Astrocyte (in vitro differentiated cells and primary cell): ENCODE results near the gene PDCD10. TPM values are rescaled to one million over a fixed set of nuclear protein-coding genes. Genes with fewer than 3 reads are reported as not detected.

ENCODE experiments used
- DNase-seq: peaks from one replicate; pipeline ENCODE4 v3.0.0-alpha.2; 2010; ENCODE audit warnings: low read depth
- FAIRE-seq: peaks from 2 replicates; lab custom pipeline; 2011; peaks lifted over from hg19 to GRCh38; lab: Jason Lieb, UNC
- H2AFZ ChIP-seq: 2 replicates; pipeline ENCODE4 v1.6.0; 2012; ENCODE audit warnings: low read depth, low read length, inconsistent platforms
- H3K27ac ChIP-seq: 2 replicates; pipeline ENCODE4 v1.5.1; 2011; ENCODE audit warnings: low read depth, low read length, inconsistent platforms
- H3K27me3 ChIP-seq: 2 replicates; pipeline ENCODE4 v1.6.0; 2011; ENCODE audit warnings: low read length, inconsistent platforms; ENCODE audit not compliant: insufficient read depth
- H3K36me3 ChIP-seq: 2 replicates; pipeline ENCODE4 v1.5.1; 2011; ENCODE audit warnings: low read length, inconsistent platforms; ENCODE audit not compliant: insufficient read depth
- H3K4me1 ChIP-seq: 2 replicates; pipeline ENCODE4 v1.5.1; 2011; ENCODE audit warnings: low read length, inconsistent platforms; ENCODE audit not compliant: insufficient read depth
- H3K4me2 ChIP-seq: 2 replicates; pipeline ENCODE4 v1.6.0; 2012; ENCODE audit warnings: low read length, inconsistent platforms
- H3K4me3 ChIP-seq: 2 replicates; pipeline ENCODE4 v1.5.1; 2011; ENCODE audit warnings: low read depth, mild to moderate bottlenecking, low read length, inconsistent platforms; ENCODE audit not compliant: insufficient read depth
- H3K79me2 ChIP-seq: 2 replicates; pipeline ENCODE4 v1.6.0; 2012; ENCODE audit warnings: mild to moderate bottlenecking, low read length, inconsistent platforms; ENCODE audit not compliant: insufficient read depth
- H3K9ac ChIP-seq: 2 replicates; pipeline ENCODE4 v1.6.0; 2012; ENCODE audit warnings: mild to moderate bottlenecking, low read length, inconsistent platforms
- H3K9me3 ChIP-seq: 2 replicates; pipeline ENCODE4 v1.5.1; 2012; ENCODE audit warnings: low read depth, mild to moderate bottlenecking, low read length, inconsistent platforms; ENCODE audit not compliant: insufficient read depth
- H4K20me1 ChIP-seq: 2 replicates; pipeline ENCODE4 v1.6.0; 2012; ENCODE audit warnings: low read length, inconsistent platforms; ENCODE audit not compliant: insufficient read depth
- H3K27ac Mint-ChIP-seq: one replicate; pipeline ENCODE4 v1.8.0; 2021; ENCODE audit warnings: mild to moderate bottlenecking, mixed read lengths; ENCODE audit not compliant: unreplicated experiment
- H3K27me3 Mint-ChIP-seq: one replicate; pipeline ENCODE4 v1.8.0; 2021; ENCODE audit warnings: low read depth, mixed read lengths; ENCODE audit not compliant: unreplicated experiment
- H3K36me3 Mint-ChIP-seq: one replicate; pipeline ENCODE4 v1.8.0; 2021; ENCODE audit warnings: low read depth, mixed read lengths; ENCODE audit not compliant: unreplicated experiment
- H3K4me1 Mint-ChIP-seq: one replicate; pipeline ENCODE4 v1.8.0; 2021; ENCODE audit warnings: low read depth, mixed read lengths; ENCODE audit not compliant: unreplicated experiment
- H3K4me3 Mint-ChIP-seq: one replicate; pipeline ENCODE4 v1.8.0; 2021; ENCODE audit warnings: mild to moderate bottlenecking, moderate library complexity, mixed read lengths; ENCODE audit not compliant: unreplicated experiment
- H3K9me3 Mint-ChIP-seq: one replicate; pipeline ENCODE4 v1.8.0; 2021; ENCODE audit warnings: mild to moderate bottlenecking, mixed read lengths; ENCODE audit not compliant: unreplicated experiment
- CTCF ChIP-seq: IDR thresholded peaks from 2 replicates; pipeline ENCODE4 v1.5.1; 2011; ENCODE audit warnings: low read depth, mild to moderate bottlenecking, inconsistent platforms, low read length, moderate library complexity; ENCODE audit not compliant: insufficient read depth
- EZH2 ChIP-seq: IDR thresholded peaks from 2 replicates; pipeline ENCODE4 v1.6.1; 2012; ENCODE audit warnings: mild to moderate bottlenecking, low read length, inconsistent platforms; ENCODE audit not compliant: insufficient read depth
- total RNA-seq: library from RNA; stranded (reverse); gene quantifications from 2 replicates; pipeline ENCODE4 v1.2.1, GENCODE V29; 2021

PDCD10 gene
- total RNA-seq, 1 donor from 2014 or later: 66.9 TPM

GRCh38 chr3:167712445-167712844 is 22.2 kb downstream of the PDCD10 start:
- H4K20me1 ChIP-seq: peaks cover 72% of the 10 kb centered on the region
- no peak overlapping the region for H3K4me3 ChIP-seq
- DNase-seq: no peak
- H3K27ac Mint-ChIP-seq: no peak overlapping the region
- no peaks in the 10 kb centered on the region for H3K36me3 ChIP-seq
- peaks cover 81% of the 10 kb centered on the region for H3K79me2 ChIP-seq
- H3K4me3 Mint-ChIP-seq: no peak overlapping the region
- H3K4me1 Mint-ChIP-seq: peaks cover 14% of the 10 kb centered on the region
- no peaks in the 10 kb centered on the region for H3K9me3 ChIP-seq
- H3K4me1 ChIP-seq: no peaks in the 10 kb centered on the region
- no peak overlapping the region for H3K9ac ChIP-seq
- TF ChIP-seq CTCF (no peak), EZH2 (no peak)
- no peak overlapping the region for H3K27ac ChIP-seq
- H3K36me3 Mint-ChIP-seq: peaks cover 16% of the 10 kb centered on the region
- no peaks in the 10 kb centered on the region for H3K27me3 Mint-ChIP-seq
- no peak for FAIRE-seq
- H2AFZ ChIP-seq: no peak overlapping the region
- H3K9me3 Mint-ChIP-seq: peaks cover 3% of the 10 kb centered on the region
- no peak overlapping the region for H3K4me2 ChIP-seq
- no peaks in the 10 kb centered on the region for H3K27me3 ChIP-seq

- no peak overlapping the region for H3K27ac ChIP-seq
- H3K36me3 Mint-ChIP-seq: peaks cover 16% of the 10 kb centered on the region
- H3K4me3 Mint-ChIP-seq: no peak overlapping the region
- no peak overlapping the region for H3K4me2 ChIP-seq
- H3K27ac Mint-ChIP-seq: no peak overlapping the region
- H3K4me3 ChIP-seq: no peak overlapping the region
- H3K9me3 Mint-ChIP-seq: peaks cover 3% of the 10 kb centered on the region
- H3K9ac ChIP-seq: no peak overlapping the region
- DNase-seq: no peak
- no peak for FAIRE-seq
- TF ChIP-seq CTCF (no peak), EZH2 (no peak)
- no peaks in the 10 kb centered on the region for H3K27me3 ChIP-seq
- no peaks in the 10 kb centered on the region for H3K36me3 ChIP-seq
- H3K9me3 ChIP-seq: no peaks in the 10 kb centered on the region
- peaks cover 14% of the 10 kb centered on the region for H3K4me1 Mint-ChIP-seq
- peaks cover 71% of the 10 kb centered on the region for H4K20me1 ChIP-seq
- H3K4me1 ChIP-seq: no peaks in the 10 kb centered on the region
- no peaks in the 10 kb centered on the region for H3K27me3 Mint-ChIP-seq
- peaks cover 76% of the 10 kb centered on the region for H3K79me2 ChIP-seq
- no peak overlapping the region for H2AFZ ChIP-seq
Measured at GRCh38 chr3:167711439-167711838, 23.3 kb downstream of the PDCD10 start.

GRCh38 chr3:167710552-167710951 is 24.1 kb downstream of the PDCD10 start:
- H3K4me1 ChIP-seq: no peaks in the 10 kb centered on the region
- H3K9ac ChIP-seq: no peak overlapping the region
- Mint-ChIP-seq H3K27me3 (no peaks in the 10 kb centered on the region), H3K36me3 (peaks cover 16% of the 10 kb centered on the region), H3K9me3 (peaks cover 3% of the 10 kb centered on the region), H3K4me3 (no peak overlapping the region), H3K27ac (no peak overlapping the region), H3K4me1 (peaks cover 18% of the 10 kb centered on the region)
- no peak overlapping the region for H3K4me3 ChIP-seq
- TF ChIP-seq CTCF (no peak), EZH2 (no peak)
- peaks cover 73% of the 10 kb centered on the region for H4K20me1 ChIP-seq
- no peaks in the 10 kb centered on the region for H3K36me3 ChIP-seq
- no peak overlapping the region for H3K4me2 ChIP-seq
- H3K79me2 ChIP-seq: peaks cover 72% of the 10 kb centered on the region
- FAIRE-seq (no peak), DNase-seq (no peak)
- no peaks in the 10 kb centered on the region for H3K9me3 ChIP-seq
- H3K27ac ChIP-seq: no peak overlapping the region
- no peak overlapping the region for H2AFZ ChIP-seq
- H3K27me3 ChIP-seq: no peaks in the 10 kb centered on the region
